ENCODE measurements around the gene PRKACA.
"Not testable (repeated sequence)": the region's sequence is repeated elsewhere in the genome, so short reads cannot be mapped to it uniquely, and the experiment has no call there.

Gene PRKACA

DNA sequence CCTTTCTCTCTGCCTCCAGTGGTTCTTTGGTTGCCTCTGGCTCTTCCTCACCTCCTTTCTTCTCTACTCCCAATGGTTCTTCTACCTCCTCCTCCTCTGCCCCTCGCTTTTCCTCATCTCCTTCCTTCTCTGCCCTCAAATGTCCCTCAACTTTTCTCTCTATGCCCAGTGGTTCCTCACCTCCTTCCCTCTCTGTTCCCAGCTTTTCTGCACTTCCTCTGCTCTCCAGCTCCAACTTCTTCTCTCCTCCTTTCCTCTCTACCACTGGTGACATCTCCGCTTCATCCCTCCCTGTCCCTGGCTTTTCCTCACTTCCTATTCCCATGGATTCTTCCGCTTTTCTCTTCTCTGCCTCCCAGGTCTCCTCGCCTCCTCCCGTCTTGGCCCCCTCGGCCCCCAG, 63.5 kb downstream of the PRKACA start:
- TF ChIP-seq ZFX (IDR thresholded peaks at IDR 0.05): no peak
- TF ChIP-seq CTCF (conservative IDR thresholded peaks at IDR 0.05): no peak
- H3K27ac ChIP-seq: no peak overlapping the region

GRCh38 chr19:14053500-14053899, 64.1 kb downstream of the PRKACA start:
- TF ChIP-seq ZFX (IDR thresholded peaks at IDR 0.05): no peak
- no peak for TF ChIP-seq CTCF (conservative IDR thresholded peaks at IDR 0.05)
- no peak overlapping the region for H3K27ac ChIP-seq

GRCh38 chr19:14053032-14053431, 64.5 kb downstream of the PRKACA start:
- no peak overlapping the region for H3K27ac ChIP-seq
- TF ChIP-seq ZFX (IDR thresholded peaks at IDR 0.05): no peak

DNA sequence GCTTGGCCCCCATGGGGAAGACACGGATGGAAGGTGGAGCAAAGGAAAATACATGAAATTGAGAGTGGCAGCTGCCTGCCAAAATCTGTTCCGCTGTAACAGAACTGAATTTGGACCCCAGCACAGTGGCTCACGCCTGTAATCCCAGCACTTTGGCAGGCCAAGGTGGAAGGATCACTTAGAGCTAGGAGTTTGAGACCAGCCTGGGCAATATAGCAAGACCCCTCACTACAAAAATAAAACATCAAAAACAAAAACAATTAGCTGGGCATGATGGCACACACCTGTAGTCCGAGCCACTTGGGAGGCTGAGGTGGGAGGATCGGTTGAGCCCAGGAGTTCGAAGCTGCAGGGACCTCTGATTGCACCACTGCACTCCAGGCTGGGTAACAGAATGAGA, 65.1 kb downstream of the PRKACA start:
- H3K27ac ChIP-seq: no peak overlapping the region
- TF ChIP-seq ZFX (IDR thresholded peaks at IDR 0.05) (no peak), CTCF (conservative IDR thresholded peaks at IDR 0.05) (no peak)

DNA sequence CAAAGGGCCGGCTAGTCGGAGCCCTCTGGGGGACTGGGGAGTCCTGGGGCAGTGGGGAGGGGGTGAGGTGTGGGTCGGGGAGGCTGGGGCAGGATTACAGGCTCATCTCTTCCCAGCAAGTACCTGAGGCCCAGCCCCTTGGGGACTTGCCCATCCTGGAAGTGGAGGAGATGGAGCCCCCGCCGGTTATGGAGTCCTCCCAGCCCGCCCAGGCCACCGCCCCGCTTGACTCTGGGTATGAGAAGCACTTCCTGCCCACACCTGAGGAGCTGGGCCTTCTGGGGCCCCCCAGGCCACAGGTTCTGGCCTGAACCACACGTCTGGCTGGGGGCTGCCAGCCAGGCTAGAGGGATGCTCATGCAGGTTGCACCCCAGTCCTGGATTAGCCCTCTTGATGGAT, 65.6 kb downstream of the PRKACA start:
- H3K27ac ChIP-seq: no peak overlapping the region
- TF ChIP-seq ZFX (IDR thresholded peaks at IDR 0.05) (no peak), CTCF (conservative IDR thresholded peaks at IDR 0.05) (no peak)

GRCh38 chr19:14050961-14051360, 66.6 kb downstream of the PRKACA start:
- H3K27ac ChIP-seq: not testable (repeated sequence)

- H3K27ac ChIP-seq: no peak overlapping the region
- no peak for TF ChIP-seq CTCF (conservative IDR thresholded peaks at IDR 0.05)
- no peak for TF ChIP-seq ZFX (IDR thresholded peaks at IDR 0.05)
These were observed 67.0 kb downstream of the PRKACA start for GRCh38 chr19:14050512-14050911.

- H3K27ac ChIP-seq: no peak overlapping the region
- TF ChIP-seq ZFX (IDR thresholded peaks at IDR 0.05) (no peak), CTCF (conservative IDR thresholded peaks at IDR 0.05) (peak; percentile 96)
These were observed 69.0 kb downstream of the PRKACA start for GRCh38 chr19:14048443-14049153.

- H3K27ac ChIP-seq: not testable (repeated sequence)
These were observed 69.7 kb downstream of the PRKACA start for GRCh38 chr19:14047866-14048265.

Measured in C4-2B (cell line).